HG03175 (cell line): ENCODE measurements around the gene THADA.
"Not testable (repeated sequence)": the region's sequence is repeated elsewhere in the genome, so short reads cannot be mapped to it uniquely, and the experiment has no call there.

Experiments
- ATAC-seq: cut with Tn5 transposase; IDR thresholded peaks from one replicate; pipeline ENCODE4 v1.9.1; 2021; ENCODE audit warnings: mild to moderate bottlenecking, moderate library complexity; ENCODE audit not compliant: unreplicated experiment

THADA gene

DNA sequence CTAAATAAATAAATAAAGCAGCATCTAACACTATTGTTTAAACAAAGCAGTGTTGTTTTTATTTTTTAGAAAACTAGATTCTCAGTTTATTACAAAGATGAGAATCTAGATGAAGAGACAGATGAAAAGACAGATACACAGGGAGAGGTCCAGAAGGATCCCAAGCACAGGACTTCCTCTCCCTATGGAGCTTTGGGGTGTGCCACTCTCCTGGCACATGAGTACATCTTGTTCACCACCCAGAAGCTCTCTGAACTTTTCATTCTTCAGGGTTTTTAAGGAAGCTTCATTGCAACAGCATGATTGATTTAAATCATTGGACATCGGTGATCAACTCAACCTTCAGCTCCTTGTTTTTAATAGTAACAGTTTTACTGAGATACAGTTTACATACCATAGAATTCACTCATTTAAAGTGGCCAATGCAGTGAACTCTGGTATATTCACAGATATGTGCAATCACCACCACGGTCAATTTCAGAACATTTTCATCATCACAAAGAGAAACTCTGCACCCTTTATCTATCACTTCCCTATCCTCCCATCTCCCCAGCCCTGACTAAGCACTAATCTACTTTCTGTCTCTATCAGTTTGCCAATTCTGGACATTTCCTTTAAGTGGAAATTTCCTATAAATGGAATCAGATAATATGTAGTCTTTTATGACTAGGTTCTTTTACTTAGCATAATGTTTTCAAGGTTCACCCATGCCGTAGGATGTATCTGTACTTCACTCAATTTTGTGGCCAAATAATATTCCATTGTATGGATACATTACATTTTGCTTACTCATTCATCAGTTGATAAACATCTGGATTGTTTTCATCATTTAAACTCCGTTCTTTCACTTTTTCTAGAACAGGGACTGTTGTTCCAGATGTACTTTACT, 307.2 kb downstream of the THADA start:
- ATAC-seq, result no peak

DNA sequence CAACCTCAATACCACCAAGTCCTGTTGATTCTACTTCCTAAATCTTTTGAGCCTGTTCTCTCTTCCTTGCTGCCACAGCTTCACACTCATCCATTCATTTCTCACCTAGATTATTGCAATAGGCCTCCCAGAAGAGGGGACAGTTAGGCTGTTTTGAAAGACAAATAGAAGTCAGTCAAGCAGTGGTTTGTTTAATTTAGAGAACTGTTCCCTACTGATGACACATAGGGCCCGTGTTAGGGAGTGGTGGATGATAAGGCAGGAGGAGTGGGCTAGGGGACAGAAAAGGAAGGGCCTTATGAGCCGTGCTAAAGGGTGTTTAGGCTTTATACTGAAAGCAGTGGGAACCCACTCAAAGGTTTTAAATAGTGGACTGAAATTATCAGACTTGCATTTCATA, 309.9 kb downstream of the THADA start:
- no peak for ATAC-seq

DNA sequence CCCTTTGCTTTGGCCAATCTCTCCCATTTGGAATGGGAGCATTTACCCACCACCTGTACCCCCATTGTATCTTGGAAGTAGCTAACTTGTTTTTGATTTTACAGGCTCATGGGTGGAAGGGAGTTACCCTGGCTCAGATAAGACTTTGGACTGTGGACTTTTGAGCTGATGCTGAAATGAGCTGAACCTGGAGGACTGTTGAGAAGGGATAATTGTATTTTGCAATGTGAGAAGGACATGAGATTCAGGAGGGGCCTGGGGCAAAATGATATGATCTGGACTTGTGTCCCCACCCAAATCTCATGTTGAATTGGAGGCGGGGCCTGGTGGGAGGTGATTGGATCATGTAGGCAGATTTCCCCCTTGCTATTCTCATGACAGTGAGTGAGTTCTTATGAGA, 310.9 kb downstream of the THADA start:
- no peak for ATAC-seq

DNA sequence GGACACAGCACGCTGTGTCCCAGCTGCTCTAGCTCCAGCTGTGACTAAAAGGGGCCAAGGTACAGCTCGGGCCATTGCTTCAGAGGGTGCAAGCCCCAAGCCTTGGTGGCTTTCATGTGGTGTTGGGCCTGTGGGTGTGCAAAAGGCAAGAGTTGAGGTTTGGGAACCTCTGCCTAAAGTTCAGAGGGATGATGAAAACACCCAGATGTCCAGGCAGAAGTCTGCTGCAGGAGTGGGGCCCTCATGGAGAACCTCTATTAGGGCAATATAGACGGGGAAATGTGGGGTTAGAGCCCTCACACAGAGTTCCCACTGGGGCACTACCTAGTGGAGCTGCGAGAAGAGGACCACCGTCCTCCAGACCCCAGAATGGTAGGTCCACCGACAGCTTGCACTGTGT, 311.5 kb downstream of the THADA start:
- not testable (repeated sequence) for ATAC-seq

DNA sequence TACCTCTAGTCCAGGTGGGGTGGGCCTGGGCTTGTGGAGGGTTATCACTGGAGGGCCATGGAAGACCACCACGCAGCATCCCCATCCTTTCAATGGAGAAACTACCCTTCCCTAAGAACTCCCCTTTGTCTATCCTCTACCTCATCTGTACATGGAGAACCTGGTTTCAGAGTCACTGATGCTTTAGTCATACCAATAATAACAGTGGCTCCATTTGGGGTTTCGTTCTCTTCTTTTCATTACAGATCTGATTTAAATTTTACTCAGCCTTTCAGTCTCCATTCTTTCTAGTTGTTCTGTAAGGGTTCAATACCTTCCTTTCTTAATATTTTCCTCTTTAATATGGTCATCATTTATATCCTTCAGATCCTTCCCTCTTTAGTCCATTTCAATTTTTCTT, 314.8 kb downstream of the THADA start:
- no peak for ATAC-seq

DNA sequence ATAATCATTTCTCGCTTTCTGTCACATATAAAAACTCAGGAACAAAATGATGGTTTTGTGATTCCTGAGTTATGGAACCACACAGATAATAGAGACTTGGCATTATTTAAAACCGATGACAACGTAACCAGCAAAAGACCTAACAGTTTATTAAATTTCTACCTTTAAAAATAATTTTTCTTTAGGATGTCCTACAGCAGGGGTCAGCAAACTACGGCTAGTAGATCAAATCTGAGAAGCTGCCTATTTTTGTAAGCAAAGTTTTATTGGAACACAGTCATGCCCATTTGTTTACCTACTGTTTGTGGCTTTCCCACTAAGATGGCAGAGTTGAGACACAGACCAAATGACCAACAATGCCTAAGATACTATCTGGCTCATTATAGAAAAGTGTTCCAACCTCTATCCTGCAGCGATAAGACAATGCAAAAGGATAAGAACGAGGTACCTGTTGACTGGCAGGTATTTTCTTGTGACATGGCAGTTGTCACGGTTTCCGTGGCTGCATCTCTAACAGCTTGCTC, 316.5 kb downstream of the THADA start:
- ATAC-seq, result no peak

DNA sequence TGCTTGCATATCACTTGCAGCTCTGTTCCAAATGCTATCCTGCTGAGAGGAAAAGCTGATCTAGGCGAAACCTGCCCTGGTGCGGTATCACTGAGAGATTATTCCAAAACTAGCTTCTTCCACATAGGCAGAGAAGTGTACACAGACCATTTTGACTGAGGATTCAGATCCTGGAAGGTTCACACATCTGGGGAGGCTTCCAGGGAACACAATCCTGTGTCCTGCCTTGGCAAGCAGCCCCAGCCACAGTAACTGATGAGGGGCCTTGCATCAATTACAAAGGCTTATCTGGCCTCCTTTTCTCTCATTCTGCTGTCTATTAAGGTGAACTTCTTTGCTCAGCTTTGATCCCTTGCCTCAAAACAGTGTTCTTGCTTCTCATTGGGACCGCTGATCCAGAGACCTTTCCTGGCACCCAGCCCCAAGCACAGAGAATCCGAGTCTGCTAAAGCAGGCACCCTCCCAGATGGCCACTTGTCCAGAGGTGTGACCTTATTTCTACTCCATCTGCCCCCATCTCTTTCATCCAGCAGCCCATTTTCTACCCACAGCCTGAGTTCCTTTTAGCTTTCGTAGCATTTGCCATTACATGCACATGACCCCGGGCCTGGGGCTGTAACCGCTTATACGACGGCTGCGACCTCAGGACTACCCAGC, 317.1 kb downstream of the THADA start:
- no peak for ATAC-seq

DNA sequence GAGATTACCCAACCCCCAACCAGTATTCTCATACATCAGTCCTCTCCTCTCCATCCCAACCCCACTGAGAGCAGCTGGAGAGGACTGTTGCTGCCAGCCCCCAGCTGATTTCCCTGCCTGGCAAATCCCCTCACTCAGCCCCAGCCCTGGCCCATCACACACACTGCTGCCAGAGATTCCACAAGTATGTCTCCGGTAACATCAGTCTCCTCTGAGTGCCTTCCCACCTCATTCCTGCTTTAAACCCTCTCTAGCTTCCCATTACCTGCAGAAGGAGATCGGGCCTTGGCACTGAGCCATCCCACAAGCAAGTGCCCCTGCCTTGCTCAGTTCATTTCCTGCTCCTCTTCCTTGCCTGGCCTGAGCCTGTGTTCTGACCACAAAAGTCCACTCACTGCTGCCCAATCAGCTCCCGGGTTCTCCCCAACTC, 318.9 kb downstream of the THADA start:
- no peak for ATAC-seq

DNA sequence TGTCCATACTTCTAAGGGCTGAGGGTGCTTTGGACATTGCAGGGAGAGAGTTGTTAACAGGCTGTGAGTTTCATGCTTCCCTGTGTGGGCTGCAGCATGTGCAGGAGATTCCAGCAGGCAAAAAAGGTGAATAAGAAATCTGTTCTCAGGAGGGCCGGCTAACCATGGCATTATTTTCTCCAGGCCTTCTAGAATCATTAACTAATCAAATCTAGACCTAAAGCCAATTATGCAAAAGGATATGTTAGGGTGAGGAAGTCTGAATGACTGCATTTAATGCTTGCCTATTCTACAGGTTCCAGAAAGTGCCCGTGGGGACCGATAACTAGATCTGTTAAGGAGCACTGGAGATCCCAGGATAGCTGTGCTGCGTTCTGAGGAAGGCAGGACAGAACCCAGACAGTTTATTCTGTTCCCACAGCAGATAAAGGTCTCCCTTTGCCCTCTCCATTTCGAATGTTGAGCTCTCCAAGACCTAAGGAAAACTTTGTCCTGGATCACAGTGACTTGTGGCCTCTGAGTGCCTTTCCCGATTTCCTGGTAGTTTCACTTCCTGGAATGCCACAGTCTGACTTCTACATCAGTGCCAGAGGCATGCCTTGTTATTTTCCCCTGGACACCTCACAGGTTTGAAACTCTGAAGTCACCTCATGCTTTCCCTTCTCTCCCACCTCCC, 319.4 kb downstream of the THADA start:
- no peak for ATAC-seq

DNA sequence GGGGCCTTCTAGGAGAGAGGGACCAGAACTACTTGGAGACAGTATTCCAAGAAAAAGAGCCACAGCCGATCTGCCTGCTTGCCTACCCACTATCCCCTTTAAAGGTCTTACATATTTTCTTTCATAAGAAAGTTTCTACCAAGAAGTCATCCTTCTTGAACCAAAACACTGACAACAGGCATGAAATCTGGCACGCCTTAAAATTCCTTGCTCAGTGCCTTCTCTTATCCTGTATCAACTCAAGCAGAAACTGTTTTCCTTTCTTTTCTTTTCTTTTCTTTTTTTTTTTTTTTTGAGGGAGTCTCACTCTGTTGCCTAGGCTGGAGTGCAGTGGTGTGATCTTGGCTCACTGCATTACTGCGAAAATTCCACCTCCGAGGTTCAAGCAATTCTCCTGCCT, 321.1 kb downstream of the THADA start:
- no peak for ATAC-seq

DNA sequence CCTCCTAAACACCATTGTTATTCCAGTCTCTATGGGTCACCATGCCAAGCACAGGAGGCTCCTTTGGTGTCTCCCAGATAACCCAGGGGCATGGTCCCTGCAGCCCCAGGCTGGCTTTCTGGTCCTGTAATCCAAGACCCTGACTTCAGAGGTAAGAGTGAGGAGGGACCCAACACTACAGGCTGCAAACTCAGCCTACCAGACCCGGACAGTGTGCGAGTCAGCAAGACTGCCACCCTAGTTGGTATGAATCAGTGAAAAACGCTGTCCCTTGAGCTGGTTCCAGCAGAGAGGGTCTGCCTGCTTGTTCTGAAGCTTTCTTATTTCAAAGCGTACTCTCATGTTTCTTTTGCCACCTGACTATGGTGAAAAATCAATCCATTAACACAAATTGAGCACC, 321.8 kb downstream of the THADA start:
- no peak for ATAC-seq

DNA sequence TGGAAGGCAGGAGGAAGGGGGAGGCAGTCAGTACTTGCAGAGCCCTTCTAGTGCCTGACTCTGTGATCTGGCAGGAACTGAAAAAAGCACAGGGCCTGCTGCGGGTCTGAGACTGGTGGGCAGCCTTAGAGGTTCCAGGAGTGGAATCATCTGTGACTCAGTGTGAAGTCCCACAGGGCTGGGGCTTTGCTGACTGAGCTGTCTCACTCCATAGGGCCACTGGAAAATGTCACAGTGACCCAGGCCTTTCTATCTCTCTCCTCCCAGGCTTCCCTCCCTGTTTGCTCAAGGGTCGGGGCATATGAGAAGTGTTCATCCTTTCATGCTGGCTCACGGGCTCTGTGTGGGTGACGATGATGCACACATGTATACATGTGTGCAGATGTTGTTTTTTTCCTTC, 322.3 kb downstream of the THADA start:
- no peak for ATAC-seq

DNA sequence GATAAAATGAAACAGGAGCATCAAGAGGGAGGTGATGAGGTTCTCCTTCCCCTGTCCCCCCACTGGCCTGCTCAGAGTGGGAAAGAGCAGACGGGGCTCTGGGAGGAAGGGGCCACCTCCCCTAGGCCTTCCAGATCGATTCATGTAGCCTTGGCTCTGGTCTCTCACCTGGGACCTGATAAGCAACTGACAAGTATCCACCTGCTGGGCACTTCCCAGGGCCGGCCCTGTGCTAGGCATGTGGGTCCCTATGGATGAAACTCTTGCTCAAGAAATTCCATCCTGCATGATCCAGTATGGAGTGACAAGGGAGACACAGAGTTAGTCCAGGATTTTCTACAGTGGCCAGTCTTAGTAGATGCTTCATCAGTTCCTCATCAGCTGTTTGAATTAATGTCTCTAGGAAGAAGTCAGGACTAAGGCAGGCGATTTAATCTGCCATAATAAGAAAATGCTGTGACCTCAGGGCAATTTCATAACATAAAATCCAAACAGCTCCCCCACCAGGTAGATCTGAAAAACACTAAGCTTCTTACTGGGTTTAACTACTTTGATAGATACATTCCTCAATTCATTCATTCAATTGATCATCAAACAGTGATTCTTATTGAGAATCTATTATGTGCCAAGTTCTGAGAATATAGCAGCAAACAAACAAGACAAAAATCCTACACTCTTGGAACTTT, 324.8 kb downstream of the THADA start:
- ATAC-seq, result no peak

DNA sequence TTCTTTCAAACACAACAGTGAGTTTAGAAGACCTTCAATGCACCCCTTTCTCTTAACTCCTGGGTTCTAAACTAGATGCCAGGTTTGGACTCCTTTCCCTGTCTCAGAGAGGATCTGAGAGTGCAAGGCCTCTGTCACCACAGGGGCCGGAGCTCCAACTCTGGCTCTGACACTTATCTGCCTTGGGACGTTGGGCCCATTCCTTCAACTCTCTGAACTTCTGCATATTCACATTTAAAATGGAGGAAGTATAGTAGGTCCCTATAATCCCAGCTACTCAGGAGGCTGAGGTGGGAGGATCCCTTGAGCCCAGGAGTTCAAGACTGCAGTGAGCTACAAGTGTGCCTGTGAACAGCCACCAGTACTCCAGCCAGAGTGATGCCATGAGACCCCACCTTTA, 325.4 kb downstream of the THADA start:
- no peak for ATAC-seq

DNA sequence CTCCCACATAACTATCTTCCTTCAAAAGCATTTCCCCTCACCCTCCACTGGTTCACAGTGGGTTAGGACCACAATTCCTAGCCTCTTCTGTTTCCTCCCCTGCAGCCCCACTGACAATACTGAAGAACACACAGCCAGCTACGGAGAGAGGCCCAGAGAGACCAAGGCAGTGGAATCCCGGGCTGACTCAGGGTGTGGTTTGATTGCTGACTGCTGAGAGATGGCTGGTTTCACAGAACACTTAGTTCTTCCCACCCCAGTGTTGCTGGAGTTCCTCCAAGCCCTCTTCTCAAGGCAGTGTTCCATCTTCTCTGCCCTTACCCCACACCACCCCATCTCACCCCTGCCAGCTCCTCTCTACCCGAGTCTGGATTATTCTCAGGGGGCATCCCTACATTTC, 326.1 kb downstream of the THADA start:
- no peak for ATAC-seq

DNA sequence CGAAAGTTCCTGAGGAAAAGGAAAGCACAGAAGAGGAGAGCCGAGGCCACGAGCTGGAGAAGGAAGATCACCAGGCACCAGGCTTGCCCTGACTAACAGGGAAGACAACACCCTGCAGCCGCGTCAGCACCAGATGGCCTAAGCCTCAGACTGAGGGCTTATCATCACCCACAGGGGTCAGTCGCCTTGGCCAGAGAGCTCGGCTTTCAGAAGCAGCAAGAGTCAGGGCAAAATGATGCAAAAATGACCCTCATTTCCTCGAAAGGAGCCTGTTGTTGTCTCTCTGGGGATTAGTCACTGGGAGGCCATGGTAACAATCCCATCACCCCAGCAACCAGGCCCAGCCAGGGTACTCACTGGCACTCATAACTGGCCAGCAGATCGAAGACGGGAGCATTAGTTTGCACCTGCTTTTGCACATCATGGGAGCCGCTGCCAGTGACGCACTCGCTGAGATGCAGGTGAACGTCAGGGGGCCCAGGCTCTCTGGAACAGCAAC, 326.7 kb downstream of the THADA start:
- no peak for ATAC-seq

DNA sequence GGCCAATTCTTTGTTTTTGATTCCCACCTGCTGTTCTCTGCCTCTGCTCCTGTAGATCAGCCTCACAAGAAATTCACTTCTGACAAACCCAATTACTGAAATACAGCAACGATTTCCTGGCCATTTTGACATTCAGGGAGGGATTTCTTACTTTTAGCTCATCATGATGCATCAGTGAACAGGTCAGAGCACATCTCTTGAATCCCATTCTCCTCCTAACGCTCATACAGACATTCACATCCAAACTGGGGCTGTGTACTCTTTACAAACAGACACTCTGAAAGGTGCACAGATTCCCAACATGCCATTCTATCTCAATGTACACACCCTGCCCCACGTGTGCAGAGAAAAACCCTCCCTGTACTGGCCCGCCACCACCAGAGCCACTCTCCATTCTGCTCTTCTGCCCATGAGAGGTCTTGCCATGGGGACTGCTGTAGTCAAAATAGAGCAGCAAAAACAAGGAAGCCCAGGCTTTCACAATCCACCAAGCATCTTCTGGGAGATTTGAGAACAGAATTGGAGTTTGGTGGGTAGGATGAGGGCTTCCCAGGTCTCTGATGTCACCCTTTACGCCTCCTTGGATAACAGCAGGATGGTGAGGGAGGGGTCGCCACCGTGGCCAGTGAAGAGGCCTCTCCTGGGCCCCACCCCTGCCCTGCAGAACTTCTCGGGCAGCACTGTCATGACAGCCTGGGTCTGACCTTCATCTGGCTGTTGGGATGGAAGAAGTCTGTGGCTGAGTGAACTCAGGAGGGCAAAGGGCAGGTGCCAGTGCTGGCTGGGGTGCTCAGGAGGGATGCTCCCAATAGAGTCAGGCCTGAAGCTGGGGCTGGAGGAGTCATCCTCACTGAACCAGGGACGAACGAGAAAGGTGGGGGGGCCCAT, 327.5 kb downstream of the THADA start:
- no peak for ATAC-seq

DNA sequence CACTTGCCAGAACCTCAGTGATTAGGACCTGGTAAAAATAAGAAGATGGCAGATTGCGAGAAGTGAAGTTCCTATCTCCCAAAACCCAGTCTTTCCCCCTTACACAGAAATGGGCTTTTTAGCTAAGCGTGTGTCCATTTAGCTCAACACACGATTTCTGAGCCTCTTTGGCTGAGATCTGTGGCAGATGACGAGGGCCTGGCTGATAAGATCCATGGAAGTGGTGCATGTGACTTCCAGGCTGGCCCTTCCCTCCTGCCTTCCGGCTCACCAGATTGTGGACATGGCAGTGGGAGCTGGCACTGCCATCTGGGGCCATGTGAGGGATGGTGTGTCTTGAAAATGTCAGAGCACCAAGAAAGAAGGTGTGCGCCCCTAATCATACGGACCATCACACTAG, 328.5 kb downstream of the THADA start:
- ATAC-seq, result no peak

DNA sequence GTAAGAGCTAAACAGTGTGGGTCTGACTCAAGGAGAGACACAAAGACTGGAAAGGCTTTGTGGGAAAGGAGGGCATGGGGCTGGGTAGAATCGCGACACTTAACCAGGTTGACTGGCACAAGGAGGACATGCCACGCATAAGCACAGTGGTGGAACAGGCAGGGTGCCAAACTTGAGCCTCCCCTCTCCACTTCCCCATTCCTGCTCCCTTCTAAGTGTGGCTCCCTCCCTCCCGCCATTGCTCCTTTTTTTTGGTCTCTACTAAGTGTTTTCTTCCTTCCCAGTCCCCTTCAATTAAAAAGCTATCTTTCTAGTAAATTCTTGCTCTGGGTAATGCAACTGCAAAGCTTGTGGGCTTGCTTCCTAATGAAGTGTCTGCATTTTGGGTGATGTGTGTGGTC, 329.1 kb downstream of the THADA start:
- no peak for ATAC-seq

DNA sequence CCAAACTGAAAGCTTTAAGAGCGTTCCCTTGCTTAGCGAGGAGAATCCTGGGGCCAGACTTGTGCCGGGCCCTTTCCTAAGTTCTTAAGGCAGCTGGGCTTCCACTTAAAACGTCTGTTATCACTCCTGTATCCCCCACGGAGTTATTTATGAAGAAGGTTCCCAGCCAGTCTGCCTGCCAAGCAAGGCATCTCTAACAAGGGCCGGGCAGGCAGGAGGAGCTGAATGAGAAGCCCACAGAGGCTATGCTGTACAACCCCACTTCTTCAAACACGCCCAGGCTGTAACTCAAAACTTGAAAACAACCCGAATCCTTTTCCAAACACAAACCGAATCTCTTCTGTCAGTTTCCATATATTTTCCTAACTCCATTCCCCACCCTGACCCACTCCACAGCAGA, 330.4 kb downstream of the THADA start:
- ATAC-seq, result no peak
